ENCODE measurements around the gene F2RL3.

Gene F2RL3

DNA sequence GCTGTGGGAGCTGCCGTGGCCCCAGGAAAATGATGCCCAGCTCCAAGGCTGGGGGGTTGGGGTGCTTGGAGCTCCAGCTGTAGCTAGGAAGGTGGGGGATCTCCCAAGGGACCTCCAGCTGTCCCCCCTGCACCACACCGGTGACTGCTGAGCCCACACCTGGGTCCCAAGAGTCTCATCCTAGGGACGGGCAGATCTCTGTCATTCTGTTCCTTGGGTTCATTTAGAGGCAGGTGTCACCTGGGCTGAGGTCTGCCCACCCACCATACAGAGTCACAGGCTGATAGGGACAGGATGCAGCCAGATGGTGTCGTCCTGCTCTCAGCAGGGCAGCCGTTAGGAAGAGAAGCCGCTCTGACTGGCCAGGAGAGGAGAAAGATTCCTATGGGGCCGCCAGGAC lies 5.3 kb downstream of the F2RL3 start:
- no peak for DNase-seq (ENCODE audit: low read depth in 2 of 3, low spot score in 2 of 3)

DNA sequence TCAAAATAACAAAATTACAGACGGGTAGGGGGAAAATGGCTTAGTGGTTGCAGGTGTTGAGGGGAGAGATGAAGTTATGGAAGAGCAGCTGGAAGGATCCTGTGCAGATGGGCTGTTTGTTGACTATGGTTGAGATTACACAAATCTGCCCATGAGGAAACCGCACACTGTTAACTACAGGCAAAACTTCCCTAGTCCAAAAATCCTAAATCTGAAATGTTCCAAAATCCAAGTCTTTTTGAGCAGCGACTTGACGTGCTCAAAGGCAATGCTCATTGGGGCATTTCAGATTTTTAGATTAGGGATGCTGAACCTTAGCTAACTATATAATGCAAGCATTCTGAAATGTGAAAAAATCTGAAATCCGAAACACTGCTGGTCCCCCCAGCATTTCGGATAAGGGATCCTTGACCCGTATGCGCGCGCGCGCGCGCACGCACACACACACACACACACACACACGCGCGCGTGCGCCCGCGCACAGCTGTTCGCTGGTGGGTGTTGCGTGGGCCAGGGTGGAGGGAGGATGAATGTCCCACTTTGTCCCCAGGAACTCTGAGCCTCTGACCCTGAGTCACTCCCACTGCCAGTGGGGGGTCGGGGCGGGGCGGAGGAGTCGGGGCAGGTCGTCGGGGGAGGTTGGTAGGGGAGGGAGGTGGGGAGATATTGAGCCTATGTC lies 6.8 kb downstream of the F2RL3 start:
- no peak for DNase-seq (ENCODE audit: low read depth in 2 of 3, low spot score in 2 of 3)

DNA sequence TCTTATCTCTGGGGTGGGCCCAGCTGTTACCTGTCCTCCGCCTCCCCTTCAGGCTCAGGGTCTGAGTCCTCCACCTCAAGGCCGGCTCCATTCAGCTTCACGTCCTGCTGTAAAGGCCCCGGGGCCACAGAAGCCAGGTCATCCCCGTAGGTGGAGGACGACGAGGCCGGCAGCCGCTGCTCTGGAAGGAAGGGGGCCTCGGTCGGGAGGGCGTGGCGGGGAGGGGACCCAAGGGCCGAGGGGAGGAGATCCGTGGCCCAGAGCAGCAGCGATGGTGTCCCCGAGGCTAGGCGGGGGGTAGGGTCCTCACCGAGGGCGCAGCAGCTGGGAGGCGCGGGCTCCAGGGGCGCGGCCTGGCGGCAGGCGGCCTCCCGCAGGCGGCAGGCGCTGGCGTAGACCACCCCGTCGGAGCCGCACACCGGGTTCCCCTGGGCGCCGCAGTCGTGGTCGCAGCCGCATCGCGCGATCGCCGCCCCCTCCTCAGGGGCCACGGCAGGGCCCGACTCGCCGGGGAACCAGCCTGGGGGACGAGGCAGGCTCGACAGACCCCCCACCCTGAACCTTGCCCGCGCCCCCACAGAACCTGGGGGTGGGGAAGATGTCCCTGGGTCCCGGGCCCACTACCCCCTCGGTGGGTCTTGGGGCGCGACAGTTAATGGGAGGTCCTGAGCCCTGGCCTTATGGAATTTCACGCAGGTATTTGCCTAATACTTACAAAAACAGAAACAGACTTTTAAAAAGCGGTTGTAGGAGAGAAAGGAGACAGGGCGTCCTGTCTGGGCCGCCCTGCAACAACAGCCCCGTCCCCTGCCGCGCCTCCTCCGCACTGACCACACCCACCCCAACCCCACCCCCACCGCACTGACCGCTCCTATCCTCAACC lies 7.6 kb downstream of the F2RL3 start:
- DNase-seq (ENCODE audit: low read depth in 2 of 3, low spot score in 2 of 3) = no peak

DNA sequence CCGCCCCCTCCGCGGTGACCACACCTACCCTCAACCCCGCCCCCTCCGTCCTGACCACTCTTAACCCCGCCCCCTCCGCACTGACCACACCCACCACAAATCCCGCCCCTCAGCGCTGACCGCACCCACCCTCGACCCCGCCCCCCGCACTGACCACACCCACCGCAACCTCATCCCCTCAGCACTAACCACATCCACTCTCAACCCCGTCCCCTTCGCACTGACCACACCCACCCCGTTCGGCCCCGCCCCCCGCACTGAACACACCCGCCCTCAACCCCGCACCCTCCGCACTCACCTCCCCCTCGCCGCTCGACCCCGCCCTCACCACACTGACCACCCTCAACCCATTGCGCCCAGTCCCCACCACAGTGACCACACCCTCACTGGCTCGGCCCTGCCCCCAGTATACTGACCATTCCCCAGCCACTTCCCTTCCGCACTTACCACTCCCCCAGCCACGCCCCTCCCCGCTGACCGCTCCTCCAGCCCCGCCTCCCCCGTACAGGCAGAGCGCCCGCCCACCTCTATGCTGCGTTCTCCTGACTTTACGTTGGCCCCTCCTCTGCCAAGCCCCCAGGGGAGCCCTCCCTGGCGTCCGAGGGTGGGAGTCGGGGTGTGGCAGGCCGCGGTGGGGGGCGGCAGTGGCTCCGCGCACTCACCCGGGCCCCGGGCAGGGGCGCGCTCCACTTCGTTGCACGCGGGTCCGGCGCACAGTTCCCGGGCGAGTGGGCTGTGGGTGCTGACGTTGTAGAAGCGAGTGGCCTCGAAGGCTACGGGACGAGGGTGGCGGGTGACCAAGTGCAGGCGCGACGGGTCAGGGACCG lies 8.4 kb downstream of the F2RL3 start:
- DNase-seq (ENCODE audit: low read depth in 2 of 3, low spot score in 2 of 3) = peak; percentile 28 to 83 (median 32)

DNA sequence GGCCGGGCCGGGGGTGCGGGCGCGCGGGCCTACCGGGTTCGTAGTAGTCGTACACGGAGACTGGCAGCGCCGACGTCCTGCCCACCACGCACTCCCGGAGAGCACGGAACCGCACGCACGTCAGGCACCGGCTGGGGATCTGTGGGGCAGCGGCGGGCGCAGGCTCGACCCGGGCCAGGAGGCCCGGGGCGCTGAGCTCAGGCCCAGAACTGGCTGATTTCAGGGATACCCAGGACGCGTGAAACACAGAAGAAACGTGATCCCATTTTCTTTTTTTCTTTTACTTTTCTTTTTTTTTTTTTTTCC lies 9.0 kb downstream of the F2RL3 start:
- DNase-seq (ENCODE audit: low read depth in 2 of 3, low spot score in 2 of 3) = no peak

DNA sequence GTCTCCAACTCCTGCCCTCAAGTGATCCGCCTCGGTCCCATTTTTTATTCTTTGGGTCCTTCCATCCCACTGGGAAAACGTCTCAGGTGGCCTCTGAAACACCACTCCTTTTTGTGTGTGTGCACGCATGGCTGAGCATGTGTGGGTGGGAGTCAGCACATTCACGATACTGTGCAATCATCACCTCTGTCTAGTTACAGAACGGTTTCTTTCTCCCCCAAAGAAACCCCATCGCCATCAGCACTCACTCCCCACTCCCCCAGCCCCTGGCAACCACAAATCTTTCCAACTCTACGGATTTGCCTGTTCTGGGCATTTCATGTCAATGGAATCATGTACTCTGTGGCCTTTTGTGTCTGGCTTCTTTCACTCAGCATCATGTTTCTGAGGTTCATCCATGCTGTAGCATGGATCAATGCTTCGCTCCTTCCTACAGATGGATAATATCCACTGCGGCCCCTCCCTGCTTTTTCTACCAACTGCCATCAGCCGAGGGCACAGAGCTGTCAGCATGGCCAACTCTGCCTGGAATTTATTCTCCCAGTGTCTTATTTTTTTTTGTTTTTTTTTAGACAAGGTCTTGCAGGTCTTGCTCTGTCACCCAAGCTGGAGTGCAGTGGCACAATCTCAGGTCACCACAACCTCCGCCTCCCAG lies 9.7 kb downstream of the F2RL3 start:
- no peak for DNase-seq (ENCODE audit: low read depth in 2 of 3, low spot score in 2 of 3)

DNA sequence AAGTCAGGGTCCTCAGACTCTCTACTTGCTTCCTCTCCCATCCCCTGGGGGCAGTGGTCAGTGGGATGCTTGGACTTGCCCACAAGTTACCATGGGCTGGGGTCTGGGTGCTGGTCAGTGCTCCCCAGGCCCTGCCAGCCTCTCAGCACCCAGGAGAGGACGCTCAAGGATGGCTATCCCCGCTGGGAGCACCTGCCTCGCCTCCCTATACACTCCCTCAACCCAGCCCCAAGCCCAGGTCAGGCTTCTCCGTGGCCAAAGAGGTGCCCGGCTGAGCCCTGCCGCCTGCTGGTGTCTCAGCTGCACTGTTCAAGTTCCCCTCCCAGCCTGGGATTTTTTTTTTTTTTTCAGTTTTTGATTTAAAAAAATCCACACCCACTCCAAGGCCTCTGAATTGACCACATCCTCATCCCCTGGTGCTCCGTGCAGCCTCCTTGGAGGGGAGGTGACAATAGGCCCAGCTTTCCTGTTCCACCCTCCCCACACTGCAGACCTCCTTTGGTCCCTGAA lies 10.8 kb downstream of the F2RL3 start:
- DNase-seq (ENCODE audit: low read depth in 2 of 3, low spot score in 2 of 3) = no peak

DNA sequence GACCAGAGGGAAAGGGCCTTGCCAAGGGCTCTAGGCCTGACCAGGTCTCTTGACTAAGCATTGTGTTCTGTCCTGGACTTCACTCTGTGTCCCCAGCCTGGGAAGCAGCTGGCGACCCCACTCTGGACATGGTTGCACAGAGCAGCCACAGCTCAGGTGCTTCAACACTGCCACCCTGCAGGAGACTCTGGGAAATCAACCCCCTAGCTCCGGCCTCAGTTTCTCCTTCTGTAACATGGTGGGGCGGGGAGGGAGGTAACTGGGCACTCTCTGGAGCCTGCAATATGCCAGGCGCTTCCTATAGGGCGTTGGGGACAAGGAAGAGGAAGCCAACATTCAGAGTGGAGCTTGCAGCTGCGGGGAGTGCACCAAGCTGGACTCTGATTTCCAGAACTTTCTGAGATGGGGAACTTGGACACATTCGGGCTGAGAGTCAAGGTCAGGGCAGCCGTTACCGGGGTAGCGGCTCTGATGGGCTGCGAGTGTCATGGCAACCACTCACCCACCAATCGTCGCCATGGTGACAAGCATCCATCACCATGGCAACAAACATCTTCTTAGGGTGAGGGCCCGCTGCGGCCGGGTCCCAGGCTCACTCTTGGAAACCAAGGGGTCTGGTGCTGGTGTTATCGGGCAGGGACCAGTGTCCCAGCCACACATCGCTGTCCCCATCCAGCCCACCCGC lies 12.8 kb downstream of the F2RL3 start:
- DNase-seq (ENCODE audit: low read depth in 2 of 3, low spot score in 2 of 3) = no peak

DNA sequence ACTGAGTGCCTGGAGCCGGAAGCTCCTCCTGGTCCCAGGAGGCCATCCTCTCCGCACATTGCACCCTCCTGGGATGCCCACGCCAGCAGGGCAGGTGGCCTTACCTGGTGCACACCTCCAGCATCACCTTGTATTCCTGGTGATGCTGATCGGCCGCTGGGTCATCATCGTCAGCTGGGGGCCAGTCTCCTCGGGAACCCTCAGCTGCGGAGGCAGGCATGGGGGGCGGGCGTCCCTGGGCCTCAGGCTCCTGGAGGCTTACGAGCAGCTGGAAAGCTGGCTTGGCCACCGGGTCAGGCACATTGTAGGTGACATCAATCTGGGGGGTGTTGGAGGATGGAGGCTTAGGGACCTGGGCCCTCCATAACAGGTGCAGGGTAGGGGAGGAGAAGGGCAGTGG lies 13.7 kb downstream of the F2RL3 start:
- DNase-seq (ENCODE audit: low read depth in 2 of 3, low spot score in 2 of 3) = no peak

DNA sequence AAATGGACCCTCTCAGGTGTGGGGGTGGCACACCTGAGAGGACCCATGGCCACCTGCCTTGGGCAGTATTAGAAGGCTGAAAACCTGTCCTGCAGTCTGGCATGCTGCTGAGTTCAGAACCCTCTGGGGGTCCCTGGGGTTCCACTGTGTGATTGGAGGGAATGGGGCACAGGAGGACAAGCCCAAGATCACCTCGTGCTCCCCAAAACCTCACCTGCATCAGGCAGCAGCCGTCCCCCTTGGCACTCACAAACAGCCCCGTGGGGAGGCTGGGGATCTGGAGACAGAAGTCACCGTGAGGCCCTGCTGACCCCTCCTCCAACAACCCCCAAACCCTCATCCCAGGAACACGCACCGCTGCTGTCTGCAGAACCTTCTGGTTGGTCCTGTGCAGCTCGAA lies 14.5 kb downstream of the F2RL3 start:
- no peak for DNase-seq (ENCODE audit: low read depth in 2 of 3, low spot score in 2 of 3)

DNA sequence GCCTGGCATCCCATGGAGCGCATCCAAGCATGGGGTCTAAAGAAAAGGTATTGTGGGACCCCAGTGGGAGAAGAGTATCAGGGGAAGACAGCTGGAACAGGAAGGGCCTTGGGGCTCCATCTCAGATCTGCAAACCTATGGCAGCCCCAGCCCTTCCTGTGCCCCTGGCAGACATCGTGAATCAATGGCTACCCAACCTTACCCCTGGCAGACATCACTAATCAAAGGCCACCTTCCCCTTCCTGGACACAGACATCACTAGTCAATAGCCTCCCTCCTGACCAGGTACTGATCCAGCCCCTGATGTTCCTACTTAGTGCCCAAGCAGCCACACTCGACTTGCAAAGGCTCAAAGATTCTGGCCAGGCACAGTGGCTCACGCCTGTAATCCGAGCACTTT lies 15.8 kb downstream of the F2RL3 start:
- no peak for DNase-seq (ENCODE audit: low read depth in 2 of 3, low spot score in 2 of 3)

DNA sequence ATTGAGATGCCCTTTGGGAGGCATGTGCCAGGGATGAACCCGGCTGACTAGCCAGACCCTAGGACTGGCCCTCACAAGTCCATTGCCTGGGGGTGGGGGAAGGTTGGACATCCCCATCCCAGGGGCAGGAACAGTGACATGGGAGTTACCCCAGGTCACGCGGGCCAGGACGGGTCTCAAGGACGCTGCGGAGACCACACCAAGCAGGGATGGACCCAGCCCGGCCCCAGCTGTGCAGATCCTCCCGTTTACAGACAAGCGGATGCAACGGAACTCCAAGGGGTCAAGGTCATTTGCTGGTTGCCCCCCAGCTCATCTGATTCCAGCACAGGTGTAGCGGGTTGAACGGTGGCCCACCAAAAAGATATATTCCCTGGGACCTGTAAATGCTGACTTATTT lies 20.0 kb downstream of the F2RL3 start:
- DNase-seq (ENCODE audit: low read depth in 2 of 3, low spot score in 2 of 3) = no peak

DNA sequence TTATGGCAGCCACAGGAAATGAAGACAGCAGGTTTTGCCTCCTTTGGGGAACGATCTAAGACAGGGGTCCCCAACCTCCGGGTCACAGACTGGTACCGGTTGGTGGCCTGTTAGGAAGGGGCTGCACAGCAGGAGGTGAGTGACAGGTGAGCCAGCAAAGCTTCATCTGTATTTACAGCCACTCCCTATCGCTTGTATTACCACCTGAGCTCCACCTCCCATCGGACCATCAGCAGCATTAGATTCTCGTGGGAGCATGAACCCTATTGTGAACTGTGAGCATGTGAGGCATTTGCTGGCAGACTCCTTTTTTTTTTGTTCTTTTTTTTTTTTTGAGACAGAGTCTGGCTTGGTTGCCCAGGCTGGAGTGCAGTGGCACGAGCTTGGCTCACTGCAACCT lies 22.2 kb downstream of the F2RL3 start:
- DNase-seq (ENCODE audit: low read depth in 2 of 3, low spot score in 2 of 3) = no peak

DNA sequence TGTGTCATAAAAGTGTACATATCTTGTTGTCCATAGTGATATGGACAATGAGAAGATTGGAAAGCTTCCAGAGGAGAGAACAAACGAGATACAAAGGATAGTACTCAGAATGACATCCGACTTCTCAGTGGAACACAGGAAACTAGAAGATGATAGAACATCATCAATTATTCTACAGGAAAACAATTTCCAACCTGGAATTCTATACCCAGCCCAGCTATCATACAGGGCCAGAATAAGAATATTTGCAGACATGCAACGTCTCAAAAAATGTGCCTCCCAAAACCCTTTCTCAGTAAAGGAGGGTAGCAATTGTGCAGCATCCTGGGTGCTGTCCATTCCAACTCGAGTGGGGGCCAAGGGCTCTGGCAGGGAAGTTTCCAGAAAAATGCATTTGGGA lies 24.0 kb downstream of the F2RL3 start:
- DNase-seq (ENCODE audit: low read depth in 2 of 3, low spot score in 2 of 3) = no peak

DNA sequence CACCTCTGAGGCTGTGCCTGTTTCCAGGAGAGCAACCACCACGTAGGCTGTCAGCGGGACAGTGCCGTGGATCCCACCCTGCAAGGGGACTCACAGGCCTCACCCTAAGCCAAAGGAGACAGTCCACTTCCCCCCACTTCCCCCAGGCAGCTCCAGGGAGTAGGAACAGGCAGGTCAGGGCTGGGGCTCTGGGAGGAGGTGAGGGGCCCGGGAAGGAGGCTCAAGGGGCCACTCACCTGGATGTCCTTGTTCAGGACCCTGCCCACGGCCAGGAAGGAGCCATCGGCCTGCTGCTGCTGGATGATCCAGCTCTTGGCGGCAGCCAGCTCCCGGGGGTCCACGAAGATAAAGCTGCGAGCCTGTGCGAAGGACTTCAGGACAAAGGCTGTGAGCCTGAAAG lies 25.6 kb downstream of the F2RL3 start:
- no peak for DNase-seq (ENCODE audit: low read depth in 2 of 3, low spot score in 2 of 3)

DNA sequence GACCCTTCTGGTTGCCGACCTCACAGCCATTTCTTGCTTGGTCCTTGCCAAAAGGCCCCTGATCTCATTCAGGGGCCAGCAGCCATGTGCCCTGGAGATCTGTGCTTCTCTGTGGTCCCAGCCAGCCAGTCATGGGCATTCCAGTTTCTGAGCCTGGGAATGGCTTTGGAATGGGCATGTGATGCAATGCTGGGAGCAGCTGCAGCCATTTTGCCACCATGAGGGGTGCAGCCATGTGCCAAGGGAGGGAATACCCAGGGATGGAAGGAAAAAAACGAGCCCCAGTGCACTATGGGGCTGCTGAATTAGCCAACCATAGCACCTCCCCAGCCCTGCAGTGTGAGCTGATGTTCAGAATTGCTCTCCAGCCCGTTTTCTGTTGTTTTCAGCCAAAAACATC lies 26.3 kb downstream of the F2RL3 start:
- no peak for DNase-seq (ENCODE audit: low read depth in 2 of 3, low spot score in 2 of 3)

DNA sequence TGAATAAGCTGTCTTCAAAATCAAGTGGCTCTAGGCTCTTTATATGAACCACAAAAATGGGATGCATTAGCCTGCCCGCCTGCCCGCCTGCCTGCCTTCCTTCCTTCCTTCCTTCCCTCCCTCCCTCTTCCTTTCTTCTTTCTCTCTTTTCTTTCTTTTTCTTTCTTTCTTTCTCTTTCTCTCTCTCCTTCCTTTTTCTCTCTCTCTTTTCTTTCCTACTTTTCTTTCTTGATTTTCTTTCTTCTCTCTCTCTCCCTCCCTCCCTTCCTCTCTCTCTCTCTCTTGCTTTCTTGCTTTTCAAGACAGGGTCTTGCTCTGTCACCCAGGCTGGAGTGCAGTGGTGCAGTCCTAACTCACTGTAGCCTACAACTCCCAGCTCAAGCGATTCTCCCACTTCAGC lies 26.9 kb downstream of the F2RL3 start:
- DNase-seq (ENCODE audit: low read depth in 2 of 3, low spot score in 2 of 3) = no peak

DNA sequence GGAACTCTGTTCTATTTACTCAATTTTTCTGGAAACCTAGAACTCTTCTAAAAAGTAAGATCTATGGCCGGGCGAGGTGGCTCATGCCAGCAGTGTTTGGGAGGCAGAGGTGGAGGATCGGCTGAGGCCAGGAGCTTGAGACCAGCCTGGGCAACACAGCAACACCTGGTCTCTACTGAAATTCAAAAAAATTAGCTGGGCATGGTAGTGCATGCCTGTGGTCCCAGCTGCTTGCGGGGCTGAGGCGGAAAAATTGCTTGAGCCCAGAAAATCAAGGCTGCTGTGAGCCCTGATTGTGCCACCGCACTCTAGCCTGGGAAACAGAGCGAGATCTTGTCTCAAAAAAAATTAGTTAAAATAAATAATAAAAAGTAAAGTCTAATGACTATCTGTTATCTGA lies 28.6 kb downstream of the F2RL3 start:
- DNase-seq (ENCODE audit: low read depth in 2 of 3, low spot score in 2 of 3) = no peak

DNA sequence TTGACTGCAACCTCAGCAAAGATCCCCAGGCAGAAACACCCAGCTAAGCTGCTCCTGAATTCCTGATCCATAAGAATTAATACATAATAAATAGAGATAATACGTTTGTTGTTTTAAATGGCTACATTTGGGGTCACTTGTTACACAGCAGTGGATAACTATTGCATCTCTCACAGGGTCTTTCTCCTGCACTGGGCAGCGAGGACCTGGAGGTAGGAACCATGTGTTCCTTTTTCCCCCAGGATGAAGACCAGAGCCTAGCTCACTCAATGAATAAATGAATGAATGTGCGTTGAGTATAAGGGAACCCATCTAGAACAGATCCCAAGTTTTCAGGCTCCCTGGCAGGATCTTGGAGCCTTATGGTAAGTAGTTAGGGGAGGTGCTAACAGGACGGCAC lies 30.7 kb downstream of the F2RL3 start:
- DNase-seq (ENCODE audit: low read depth in 2 of 3, low spot score in 2 of 3) = no peak

DNA sequence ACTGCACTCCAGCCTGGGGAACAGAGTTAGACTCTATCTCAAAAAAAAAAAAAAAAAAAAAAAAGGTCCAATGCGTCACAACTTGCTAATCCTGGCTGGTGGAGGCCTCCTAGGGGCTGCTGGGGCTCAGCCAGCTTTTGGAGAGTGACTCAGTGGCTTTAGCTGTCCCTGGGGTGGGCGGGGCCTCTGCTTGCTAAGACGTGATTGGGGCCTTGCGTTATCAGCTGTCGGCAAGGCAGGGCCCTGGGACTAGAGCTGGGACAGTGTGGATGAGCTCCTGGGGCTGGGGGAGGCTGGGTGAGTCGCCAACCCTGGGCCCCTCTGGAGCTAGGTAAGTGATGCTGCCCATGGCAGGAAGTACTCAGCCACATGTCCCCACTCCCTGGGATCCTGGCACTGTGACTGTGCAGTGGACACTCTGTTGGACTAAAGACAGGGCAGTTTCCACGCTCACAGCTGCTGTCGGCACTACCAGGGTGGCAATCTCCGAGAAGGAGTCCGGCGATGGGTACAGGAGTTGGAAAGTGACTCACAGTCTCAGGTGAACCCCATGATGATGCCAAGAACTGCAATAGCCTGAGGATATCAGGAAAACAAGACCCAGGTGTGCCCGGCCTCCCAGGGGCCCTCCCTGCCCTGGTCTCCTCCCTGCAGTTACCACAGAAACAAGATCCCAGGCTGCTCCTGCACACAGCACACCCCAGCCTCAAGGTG lies 32.2 kb downstream of the F2RL3 start:
- no peak for DNase-seq (ENCODE audit: low read depth in 2 of 3, low spot score in 2 of 3)

All from activated CD8-positive, alpha-beta memory T cell treated with anti-CD3 and anti-CD28 coated beads for 48 hours (primary cell).